GM18858 (cell line): Measurements from ENCODE around the gene XPO6.

Source experiments
- ATAC-seq: cut with Tn5 transposase; IDR thresholded peaks from one replicate; pipeline ENCODE4 v1.9.1; 2021; ENCODE audit not compliant: unreplicated experiment

The XPO6 gene

DNA sequence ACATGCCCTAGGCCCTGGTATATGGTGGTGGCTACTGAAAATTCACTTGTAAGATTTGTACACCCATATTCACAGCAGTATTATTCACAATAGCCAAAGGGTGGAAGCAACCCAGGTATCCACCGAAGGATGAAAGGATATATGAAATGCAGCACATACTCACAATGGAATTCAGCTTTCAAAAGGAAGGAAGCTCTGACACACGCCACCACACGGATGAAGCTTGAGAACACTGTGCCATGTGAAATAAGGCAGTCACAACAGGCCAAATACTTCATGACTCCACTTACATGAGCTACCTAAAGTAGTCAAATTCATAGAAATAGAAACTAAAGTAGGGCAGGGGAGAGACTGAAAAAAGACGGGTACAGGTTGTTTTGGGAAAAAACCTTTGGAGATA, 2.9 kb downstream of the XPO6 start:
- no peak for ATAC-seq

DNA sequence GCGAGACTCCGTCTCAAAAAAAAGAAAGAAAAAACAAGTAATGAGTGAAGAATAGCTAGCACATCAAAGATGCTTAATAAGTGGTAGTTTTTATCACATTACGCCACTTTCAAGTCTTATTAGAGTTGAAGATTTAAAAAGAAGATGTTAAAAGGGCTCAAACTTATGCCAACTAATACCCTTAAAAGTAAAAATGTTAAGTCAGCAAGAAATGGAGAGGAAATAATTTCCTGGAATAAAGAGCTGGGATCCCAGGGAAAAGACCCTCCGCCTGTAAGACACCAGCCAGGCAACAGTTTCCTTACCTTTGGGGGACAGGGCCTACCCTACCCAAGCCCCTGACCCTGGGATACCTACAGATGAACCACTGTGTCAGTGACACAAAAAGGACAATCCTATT, 3.6 kb downstream of the XPO6 start:
- ATAC-seq, result no peak

DNA sequence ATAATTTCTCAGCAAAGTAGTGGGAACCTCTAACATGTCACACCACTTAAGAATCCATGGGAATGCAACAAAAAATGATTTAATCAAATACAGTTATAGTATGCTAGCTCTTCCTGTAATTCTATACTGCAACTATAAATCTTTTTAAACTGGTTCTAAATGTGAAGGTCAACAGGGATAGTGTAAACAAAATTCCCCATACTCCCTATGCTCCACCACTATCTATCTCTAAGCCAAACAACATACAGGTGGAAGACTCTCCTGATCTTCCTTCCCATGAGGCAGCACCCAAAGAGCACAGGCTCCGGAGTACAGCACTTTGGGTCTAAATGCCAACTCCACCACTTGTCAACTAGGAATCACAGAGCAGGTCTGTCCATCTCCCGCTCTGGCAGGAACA, 4.4 kb downstream of the XPO6 start:
- no peak for ATAC-seq

DNA sequence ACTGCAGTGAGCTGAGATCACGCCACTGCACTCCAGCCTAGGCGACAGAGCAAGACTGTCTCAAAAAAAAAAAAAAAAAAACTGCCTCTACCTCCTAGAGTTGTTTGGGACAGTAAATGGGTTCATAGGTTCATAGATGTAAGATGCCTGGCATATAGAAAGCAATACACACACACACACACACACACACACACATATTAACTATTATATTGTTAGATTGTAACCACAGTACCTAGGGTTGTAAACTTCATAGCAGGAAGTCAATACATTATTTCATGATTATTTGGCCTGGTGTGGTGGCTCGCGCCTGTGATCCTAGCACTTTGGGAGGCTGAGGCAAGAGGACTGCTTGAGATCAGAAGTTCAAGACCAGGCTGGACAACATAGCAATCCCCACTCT, 5.8 kb downstream of the XPO6 start:
- ATAC-seq, result no peak

DNA sequence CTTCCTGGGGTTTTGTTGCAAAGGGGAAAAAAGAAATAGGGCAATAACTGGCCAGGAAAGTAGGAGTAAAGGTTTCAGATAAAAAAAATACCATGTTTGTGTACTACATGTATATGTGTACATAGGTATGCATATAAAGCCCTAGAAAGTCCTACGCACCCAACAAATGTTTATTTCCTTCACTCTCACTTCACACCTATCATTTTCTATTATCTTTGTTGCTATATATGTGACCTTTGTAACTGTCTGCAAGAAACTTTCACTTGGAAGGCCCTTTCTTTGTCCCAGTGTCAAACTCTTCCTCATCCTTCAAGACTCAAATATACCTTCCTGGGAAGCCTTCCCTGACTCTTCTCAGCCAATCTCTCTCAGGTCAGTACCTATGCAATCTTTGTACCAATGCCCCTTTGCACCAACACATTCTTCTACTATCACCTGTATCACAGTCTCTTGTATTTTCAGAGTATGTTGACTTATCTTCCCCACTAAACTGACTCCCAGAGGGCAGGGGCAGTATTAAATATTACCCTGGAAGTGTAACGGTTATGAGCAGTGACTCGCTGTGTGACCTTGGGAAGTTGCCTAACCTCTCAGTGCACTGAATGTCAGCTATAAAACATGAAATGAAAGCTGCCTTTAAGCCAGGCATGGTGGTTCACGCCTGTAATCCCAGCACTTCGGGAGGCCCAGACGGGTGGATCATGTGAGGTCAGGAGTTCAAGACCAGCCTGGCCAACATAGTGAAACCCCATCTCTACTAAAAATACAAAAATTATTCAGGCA, 6.5 kb downstream of the XPO6 start:
- no peak for ATAC-seq

DNA sequence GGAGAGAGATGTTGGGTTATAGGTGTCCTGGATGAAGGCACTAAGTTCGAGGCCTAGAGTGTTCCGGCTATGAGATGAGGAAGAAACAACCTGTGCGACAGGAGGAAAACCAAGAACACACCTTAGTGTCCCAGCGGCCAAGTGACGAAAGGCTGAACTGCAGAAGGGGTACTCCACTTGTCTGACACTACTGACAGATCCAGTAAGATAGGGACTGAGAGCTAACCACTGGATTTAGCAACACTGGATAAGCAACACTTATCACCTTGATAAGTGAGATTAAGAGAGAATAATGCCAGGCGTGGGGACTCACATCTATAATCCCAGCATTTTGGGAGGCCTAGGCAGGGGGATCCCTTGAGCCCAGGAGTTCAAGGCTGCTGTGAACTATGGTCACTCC, 7.1 kb downstream of the XPO6 start:
- ATAC-seq, result no peak

DNA sequence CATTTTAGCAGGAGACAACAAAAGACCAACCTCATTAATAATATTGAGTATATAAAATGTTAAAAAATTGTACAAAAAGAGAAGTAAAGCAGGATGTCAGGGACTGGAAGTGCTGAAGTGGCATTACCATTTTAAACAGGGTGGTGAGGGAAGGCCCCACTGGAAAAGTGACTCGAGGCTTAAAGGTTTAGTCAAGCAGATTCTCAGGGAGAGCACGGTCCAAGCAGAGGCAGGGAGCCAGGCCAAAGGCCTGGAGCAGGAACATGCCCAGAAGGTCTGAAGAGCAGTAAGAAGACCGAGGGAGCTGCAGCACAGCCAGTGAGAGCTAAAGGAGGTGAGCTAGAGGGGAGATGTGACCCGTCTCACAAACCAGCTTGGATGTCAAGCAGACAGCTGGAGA, 7.6 kb downstream of the XPO6 start:
- ATAC-seq, result no peak

DNA sequence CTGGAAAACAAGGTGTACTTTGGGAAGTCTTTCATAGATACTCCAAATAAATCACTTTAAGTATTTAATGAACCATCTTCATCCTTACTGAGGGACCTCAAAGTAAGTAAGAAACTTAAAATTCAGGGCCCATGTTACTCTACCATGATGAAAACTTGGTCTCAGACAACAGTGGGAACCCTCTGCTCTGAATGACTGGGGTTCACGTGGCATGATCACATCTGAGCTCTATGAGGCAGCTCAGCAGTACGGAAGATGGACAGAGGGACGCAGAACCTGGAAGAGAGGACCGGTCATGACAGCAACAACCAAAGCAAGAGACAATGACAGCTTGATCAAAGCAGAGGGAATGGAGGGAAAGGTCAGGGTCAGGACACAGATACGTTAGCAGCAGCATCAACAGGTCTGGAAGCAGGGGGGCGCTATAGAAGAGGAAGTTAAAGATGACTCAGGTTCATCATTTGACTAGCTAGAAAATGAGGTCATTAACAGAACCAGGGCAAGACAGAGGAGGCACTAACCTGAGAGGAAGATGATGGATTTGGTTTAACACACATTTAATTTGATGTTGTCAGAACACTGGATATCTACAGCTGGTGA, 9.5 kb downstream of the XPO6 start:
- no peak for ATAC-seq

DNA sequence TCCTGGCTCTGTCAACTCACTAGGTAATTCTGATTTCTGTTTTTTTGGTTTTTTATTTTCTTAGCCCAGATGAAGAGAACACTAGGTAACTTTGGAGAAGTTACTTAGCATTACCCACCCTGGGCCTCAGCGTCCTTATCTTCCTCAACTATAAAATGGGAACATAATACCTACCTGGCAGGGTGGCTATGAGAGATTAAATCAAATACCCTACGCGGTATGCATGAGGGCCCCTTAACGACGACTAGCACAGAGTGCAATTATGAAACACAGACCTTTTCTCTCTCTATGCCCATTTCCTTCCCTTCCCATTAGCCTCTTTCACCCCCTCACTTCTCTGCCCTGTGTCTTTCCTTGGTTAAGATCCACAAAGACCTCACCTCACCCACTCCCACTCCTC, 11.1 kb downstream of the XPO6 start:
- no peak for ATAC-seq

DNA sequence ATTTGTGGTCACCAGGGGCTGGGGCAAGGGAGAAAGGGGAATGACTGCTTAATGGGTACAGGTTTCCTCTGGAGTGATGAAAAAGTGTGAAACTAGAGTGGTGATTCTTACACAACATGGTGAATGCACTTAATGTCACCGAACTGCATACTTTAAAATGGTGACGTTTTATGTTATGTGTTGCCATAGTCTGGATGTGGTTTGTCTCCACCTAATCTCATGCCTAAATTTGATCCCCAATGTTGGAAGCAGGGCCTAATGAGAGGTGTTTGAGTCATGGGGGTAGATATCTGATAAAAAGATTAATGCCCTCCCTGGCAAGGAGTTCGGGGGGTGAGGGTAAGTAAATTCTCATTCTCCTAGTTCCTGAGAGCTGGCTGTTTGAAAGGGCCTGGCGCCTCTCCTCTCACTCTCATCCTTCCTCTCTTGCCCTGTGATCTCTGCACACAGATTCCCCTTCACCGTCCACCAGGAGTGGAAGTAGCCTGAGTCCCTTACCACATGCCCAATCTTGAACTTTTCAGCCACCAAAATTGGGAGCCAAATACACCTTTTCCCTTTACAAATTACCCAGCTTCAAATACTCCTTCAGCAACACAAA, 15.3 kb downstream of the XPO6 start:
- no peak for ATAC-seq

DNA sequence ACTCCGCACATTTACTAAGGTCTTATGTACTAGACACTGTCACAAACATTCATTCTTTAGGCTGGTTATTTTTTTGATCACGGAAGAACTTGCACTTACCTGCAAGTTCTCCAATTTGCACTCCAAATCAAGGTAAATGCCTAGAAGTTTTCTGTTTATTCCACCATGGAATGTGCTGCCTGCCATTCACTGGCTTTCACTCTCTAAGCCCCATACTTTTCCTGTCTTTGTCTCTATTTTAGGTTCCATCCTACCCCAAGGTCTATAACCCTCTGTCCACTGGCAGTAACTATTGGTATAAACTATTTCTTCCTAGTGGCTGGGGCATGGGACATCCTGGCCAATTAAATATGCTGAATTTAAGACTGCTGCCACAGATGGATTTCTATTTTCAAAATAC, 15.9 kb downstream of the XPO6 start:
- no peak for ATAC-seq

DNA sequence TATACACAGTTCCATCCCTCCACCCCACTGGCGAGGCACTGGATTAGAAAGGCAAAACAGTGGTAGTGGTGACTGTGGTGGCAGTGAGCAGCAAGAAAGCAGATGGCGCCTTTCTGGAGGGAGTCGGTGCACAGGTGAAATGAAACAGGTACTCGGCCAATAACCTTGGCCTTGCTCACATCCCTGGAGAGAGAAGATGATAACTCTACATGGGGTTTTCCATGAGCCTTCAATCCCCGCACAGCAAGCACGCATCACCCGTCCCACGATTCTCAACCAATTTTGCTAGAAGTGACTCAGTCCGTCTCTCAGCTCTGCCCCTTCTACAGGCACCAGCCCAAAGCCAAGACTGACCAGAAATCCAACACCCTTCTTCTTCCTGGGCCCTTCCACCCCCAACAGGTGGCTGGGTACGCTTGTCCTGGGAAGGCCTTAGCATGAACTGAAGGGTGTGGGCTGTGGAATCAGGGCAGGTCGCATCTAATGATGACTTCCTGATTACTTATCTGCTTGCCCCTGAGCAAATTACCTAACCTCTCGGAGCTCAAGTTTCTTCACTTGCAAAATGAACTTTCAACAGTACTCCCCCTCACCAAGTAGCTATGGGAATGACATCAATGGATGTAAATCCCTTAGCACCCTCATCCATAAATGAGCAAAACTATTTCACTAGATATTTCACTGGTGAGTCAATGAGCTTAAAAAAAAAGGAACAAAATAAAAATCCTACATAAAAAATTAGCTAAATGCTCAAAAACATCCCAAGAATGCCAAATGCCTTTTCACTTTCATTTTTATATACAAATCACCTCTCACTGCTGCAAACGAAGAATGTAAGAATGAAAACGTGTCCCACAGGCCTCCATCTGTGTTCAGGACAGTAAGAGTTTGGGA, 18.0 kb downstream of the XPO6 start:
- ATAC-seq, result no peak

DNA sequence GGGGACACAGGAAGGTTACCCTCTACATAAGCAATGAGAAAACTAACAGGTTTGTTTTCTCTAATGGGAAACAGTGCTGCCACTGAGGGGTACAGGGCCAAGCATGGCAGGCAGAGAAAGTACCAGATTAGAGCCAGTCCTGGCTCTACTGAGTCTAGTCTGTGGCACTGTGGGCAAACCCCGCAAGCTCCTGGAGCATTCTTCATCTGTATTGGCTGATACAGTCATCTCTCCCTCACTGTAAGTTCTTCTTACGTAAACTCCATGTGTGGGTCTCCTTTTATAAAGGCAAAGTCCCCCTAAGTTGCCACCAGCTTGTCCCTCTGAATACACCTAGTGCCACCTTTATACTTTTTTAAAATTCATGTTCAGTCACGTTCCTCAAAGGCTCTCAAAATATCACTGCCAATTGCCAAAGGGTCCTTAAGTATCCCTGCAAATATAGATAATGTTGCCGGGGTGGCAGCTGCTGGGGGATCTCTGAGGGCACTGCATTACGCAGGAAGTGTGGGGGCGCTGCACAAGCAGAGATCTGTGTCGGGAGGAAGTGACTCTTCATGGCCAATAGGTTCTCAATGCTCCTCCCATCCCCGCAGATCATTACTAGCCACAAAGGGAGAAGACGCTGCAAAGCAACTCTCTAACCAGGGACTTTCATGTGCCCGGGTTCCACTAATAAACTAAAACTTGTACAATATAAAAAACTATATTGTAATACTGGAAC, 18.8 kb downstream of the XPO6 start:
- no peak for ATAC-seq

DNA sequence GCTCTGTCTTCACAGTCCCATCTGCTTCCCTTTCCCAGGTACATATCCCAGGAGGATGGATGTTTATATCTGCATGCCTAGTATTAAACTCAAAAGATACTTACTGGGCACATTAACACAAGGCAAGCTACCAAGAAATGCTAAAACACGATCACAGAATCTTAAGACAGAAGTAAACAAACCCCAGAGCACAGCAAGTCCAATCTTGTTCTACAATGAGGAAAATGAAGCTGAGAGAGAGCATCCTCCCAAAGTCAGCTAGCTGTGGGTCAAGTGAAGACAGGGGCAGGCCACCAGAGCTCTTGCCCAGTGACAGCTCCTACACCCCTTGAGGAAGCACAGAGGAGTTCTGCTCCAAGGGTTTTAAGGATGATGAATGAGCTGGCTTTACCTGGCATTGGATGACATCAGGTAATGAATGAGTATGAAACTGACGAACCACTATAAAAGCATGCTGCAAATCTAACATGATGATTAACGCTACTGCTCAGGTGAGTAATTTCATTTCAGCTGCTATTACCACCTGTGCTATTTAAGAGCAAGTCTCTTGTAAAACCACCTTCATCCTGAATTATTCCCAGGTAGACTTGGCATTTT, 20.3 kb downstream of the XPO6 start:
- ATAC-seq, result no peak

DNA sequence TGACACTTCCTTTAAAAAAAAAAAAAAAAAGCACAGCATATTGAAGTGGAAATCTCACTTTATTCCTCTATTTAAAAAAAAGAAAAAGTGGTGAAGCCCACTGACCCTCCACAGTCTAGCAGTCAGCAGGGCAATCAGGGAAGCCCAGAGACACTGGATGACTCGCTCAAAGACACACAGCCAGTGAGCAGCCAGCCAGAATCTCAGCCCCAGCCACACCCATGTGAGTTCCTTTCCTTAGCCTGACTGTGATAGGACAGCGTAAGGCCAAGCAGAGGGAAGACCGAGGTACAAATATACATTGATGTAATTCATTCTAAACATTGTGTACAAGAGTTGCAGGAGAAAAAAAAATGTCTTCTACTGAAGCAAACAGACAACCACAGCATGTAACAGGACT, 22.5 kb downstream of the XPO6 start:
- ATAC-seq, result no peak

DNA sequence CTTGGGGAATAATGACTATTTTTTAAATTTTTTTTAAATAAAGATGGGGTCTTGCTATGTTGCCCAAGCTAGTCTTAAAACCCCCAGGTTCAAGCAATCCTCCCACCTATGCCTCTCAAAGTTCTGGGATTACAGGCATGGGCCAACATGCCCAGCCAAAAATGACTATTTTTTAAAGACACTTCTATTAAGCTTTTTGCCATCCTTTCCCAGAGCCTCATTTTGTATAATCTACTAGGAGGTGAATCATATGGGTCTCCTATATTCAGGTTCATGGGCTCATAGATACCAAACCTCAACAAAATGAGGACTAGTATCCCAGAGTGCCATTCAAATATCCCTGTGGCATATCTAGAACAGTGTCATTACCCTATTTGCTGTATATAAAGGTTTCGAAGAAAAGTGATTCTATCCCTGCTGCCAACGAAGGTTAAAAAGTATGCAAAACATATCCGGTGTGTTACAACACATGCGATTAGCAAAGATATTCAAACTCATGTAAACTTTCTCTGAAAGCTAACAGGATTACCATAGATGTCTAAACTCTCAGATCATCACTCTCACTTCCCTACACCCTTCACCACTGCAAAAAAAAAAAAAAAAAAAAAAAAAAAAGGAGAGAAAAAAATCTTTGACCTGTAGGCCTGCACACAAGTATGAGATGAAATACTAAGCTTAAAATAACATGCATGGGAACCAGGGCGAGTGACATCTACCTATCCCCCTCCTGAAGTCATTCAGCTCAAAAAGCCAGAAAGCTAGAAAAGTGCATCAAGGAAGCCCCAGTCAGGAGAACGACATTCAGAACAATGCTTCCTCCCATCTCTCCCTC, 23.5 kb downstream of the XPO6 start:
- ATAC-seq, result peak; percentile 67

DNA sequence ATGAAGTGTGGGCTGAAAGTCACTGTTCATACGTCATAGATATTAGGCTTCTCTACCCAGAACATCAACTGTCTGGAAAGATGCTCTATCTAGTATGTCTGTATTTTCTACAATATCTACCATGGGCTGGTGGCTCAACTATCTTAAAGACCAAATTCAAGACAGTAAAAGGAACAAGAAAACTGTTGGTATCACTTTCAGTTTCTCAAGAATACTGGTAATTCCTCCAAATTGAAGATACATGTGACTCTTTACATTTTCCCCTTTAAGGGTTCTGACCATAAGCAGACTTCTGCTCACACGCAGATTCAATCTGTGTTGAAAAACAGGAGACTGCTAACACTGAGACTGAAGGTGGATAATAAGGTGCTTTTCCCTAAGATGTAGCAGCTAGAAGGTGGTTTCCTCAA, 24.2 kb downstream of the XPO6 start:
- ATAC-seq, result no peak

DNA sequence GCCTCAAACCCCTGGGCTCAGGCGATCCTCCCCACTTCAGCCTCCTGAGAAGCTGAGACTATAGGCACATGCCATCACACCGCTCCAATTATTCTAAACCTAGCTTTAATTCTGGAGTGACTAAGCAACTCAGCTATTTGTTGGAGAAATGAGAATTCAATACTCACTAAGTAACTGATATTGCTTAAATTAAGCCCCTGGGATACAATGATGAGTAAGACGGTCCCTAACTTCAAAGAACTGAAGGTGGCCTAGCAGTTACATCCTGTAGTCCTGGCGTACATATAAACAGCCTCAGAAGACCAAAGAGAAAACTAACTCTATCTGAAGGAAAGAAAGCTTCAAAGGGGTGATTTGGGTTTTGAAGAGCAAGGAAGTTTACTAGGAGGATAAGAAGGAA, 25.0 kb downstream of the XPO6 start:
- ATAC-seq, result no peak

DNA sequence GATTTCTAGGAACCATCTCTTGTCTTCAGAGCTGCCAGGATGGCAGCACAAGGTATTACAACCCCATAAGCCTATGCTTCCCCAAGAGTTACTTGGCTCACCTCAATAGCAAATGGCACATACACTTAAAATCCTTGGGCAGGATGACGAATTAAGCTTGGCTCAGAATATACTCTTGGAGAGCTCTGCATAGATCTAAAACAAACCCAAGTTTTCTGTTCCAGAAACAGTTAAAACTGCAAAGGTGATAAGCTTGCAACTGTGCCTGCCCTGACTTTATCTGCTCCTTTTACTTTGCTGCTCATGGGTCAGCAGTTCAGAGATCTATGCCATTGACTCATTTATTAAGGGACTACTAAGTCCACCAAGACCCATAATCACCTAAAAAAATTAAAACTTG, 26.1 kb downstream of the XPO6 start:
- ATAC-seq, result no peak

DNA sequence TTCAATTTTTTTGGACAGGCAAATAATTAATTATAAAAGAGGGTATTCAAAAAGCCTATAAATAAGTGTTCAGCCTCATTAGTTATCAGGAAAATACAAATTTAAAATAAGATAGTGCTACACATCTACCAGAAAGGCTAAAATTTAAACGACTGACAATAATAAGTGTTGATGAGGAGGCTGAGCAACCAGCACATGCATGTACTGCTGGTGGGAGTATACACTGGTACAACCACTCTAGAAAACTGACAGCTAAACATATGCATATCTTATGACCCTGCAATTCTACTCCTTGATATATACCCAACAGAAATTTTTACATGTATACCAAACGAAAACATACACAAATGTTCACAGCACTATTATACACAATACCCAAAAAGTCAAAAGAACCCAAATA, 27.1 kb downstream of the XPO6 start:
- no peak for ATAC-seq
